CD4-positive, alpha-beta T cell (primary cell): ENCODE results near the gene USB1. TPM values are rescaled to one million over a fixed set of nuclear protein-coding genes. Genes with fewer than 3 reads are reported as not detected.

Experiments
- ATAC-seq: fragments of 200-7000 bp; cut with Tn5 transposase; one replicate; pipeline ENCODE4 v1.10.0; 2022; ENCODE audit warnings: mild to moderate bottlenecking; ENCODE audit not compliant: poor library complexity
- CTCF ChIA-PET: fragments of 350-600 bp; sonication (Branson Sonifier 250); formaldehyde crosslinking; loops from one replicate; lab custom pipeline; 2021; ENCODE audit warnings: antibody characterized with exemption, inconsistent platforms; lab: Charles Lee
- POLR2A ChIA-PET: fragments of 350-600 bp; sonication (Branson Sonifier 250); formaldehyde crosslinking; loops from one replicate; lab custom pipeline; 2021; ENCODE audit warnings: antibody characterized with exemption, inconsistent platforms; lab: Charles Lee
- DNase-seq, 14 experiments: peaks; one replicate each; pipeline ENCODE4 v3.0.0-alpha.2; 2013 to 2020; ENCODE audit warnings: mixed read lengths in 2 of 14
- H3K27ac ChIP-seq, 2 donors: one replicate each; pipeline versions ENCODE4 v1.5.1 to v1.7.0; 2013; ENCODE audit warnings: low read length in 2 of 2, low read depth in 1 of 2, mild to moderate bottlenecking in 1 of 2
- H3K27me3 ChIP-seq, 2 experiments: 1 replicate in 1 of 2; 2 replicates in 1 of 2; pipeline versions ENCODE4 v1.6.1 to v1.7.0; 2013; ENCODE audit warnings: low read length in 2 of 2, control low read depth in 1 of 2, mild to moderate bottlenecking in 1 of 2, moderate library complexity in 1 of 2; ENCODE audit not compliant: insufficient read depth in 2 of 2, control insufficient read depth in 1 of 2
- H3K36me3 ChIP-seq: one replicate; pipeline ENCODE4 v1.6.1; 2013; ENCODE audit warnings: low read length, control low read depth; ENCODE audit not compliant: insufficient read depth
- H3K4me1 ChIP-seq: one replicate; pipeline ENCODE4 v1.6.1; 2013; ENCODE audit warnings: low read length, control low read depth; ENCODE audit not compliant: insufficient read depth
- H3K4me3 ChIP-seq: one replicate; pipeline ENCODE4 v1.5.1; 2013; ENCODE audit warnings: mild to moderate bottlenecking, low read length, moderate library complexity
- H3K9me3 ChIP-seq, 2 experiments: 1 replicate in 1 of 2; 2 replicates in 1 of 2; pipeline versions ENCODE4 v1.6.1 to v1.7.0; 2013; ENCODE audit warnings: low read length in 2 of 2, mild to moderate bottlenecking in 2 of 2, control low read depth in 1 of 2, moderate library complexity in 1 of 2; ENCODE audit not compliant: control insufficient read depth in 1 of 2, insufficient read depth in 1 of 2
- H3K27ac Mint-ChIP-seq: one replicate; pipeline ENCODE4 v1.8.0; 2020; ENCODE audit warnings: mixed read lengths
- H3K27me3 Mint-ChIP-seq: one replicate; pipeline ENCODE4 v1.8.0; 2021; ENCODE audit warnings: mixed read lengths
- H3K36me3 Mint-ChIP-seq: one replicate; pipeline ENCODE4 v1.8.0; 2021; ENCODE audit warnings: low read depth, mixed read lengths
- H3K4me1 Mint-ChIP-seq: one replicate; pipeline ENCODE4 v1.8.0; 2021; ENCODE audit warnings: low read depth, mixed read lengths
- H3K4me3 Mint-ChIP-seq: one replicate; pipeline ENCODE4 v1.8.0; 2020; ENCODE audit warnings: mild to moderate bottlenecking, mixed read lengths
- H3K9me3 Mint-ChIP-seq: one replicate; pipeline ENCODE4 v1.8.0; 2020; ENCODE audit warnings: mixed read lengths
- CTCF ChIP-seq: fragments of 200-600 bp; IDR thresholded peaks from one replicate; pipeline ENCODE4 v1.8.0; 2022; ENCODE audit warnings: antibody characterized with exemption, mild to moderate bottlenecking
- intact Hi-C, 2 experiments: fragments of 100-400 bp; cut with DNase I in 1 of 2; cut with micrococcal nuclease in 1 of 2; formaldehyde crosslinking; loops; one replicate each; pipeline versions ENCODE4 v1.15.1 to v1.9.0; 2023 to 2025; cut with DNase I, micrococcal nuclease
- total RNA-seq, 174 experiments: library from RNA in 2 of 174; stranded (reverse) in 2 of 174; gene quantifications; one replicate each; pipeline ENCODE4 v1.2.3 and lab custom pipeline; 2021 to 2026

USB1 gene
- total RNA-seq, 2 experiments from 2014 or later: 22.4 to 25.7 TPM

GRCh38 chr16:58051821-58052603 is 50.8 kb downstream of the USB1 start:
- H3K36me3 Mint-ChIP-seq: no peaks in the 10 kb centered on the region
- ATAC-seq: no peak
- ChIA-PET POLR2A (no interaction called here), CTCF (no interaction called here)
- Histone ChIP-seq H3K9me3 (peaks cover 0 to 5% of the 10 kb centered on the region in 2 experiments), H3K36me3 (no peaks in the 10 kb centered on the region), H3K4me1 (no peaks in the 10 kb centered on the region), H3K27ac (no peak overlapping the region), H3K27me3 (no peaks in the 10 kb centered on the region), H3K4me3 (no peak overlapping the region)
- no peak for TF ChIP-seq CTCF
- intact Hi-C loops: no loop called here
- no peaks in the 10 kb centered on the region for H3K4me1 Mint-ChIP-seq
- no peaks in the 10 kb centered on the region for H3K27me3 Mint-ChIP-seq
- H3K4me3 Mint-ChIP-seq: no peak overlapping the region
- DNase-seq: no peak
- no peaks in the 10 kb centered on the region for H3K9me3 Mint-ChIP-seq
- no peak overlapping the region for H3K27ac Mint-ChIP-seq

GRCh38 chr16:58053682-58054005 is 52.4 kb downstream of the USB1 start:
- no peak for ATAC-seq
- peaks cover 0 to 5% of the 10 kb centered on the region in 2 experiments for H3K9me3 ChIP-seq
- TF ChIP-seq CTCF: no peak
- H3K9me3 Mint-ChIP-seq: no peaks in the 10 kb centered on the region
- H3K4me3 Mint-ChIP-seq: no peak overlapping the region
- intact Hi-C loops: no loop called here
- no peaks in the 10 kb centered on the region for H3K36me3 ChIP-seq
- no peak overlapping the region for H3K27ac ChIP-seq
- H3K4me1 ChIP-seq: no peaks in the 10 kb centered on the region
- no peaks in the 10 kb centered on the region for H3K4me1 Mint-ChIP-seq
- CTCF ChIA-PET: no interaction called here
- POLR2A ChIA-PET: no interaction called here
- no peaks in the 10 kb centered on the region for H3K36me3 Mint-ChIP-seq
- H3K4me3 ChIP-seq: no peak overlapping the region
- no peaks in the 10 kb centered on the region for H3K27me3 ChIP-seq
- no peaks in the 10 kb centered on the region for H3K27me3 Mint-ChIP-seq
- DNase-seq: no peak
- H3K27ac Mint-ChIP-seq: no peak overlapping the region

GRCh38 chr16:58054289-58054688 is 53.1 kb downstream of the USB1 start:
- TF ChIP-seq CTCF: no peak
- Mint-ChIP-seq H3K27me3 (no peaks in the 10 kb centered on the region), H3K4me3 (no peak overlapping the region)

More at GRCh38 chr16:58054289-58054688, 53.1 kb downstream of the USB1 start:
- no peaks in the 10 kb centered on the region for H3K9me3 Mint-ChIP-seq
- POLR2A ChIA-PET: no interaction called here
- H3K4me1 Mint-ChIP-seq: no peaks in the 10 kb centered on the region
- H3K4me1 ChIP-seq: no peaks in the 10 kb centered on the region
- no peak overlapping the region for H3K4me3 ChIP-seq
- H3K27ac ChIP-seq: no peak overlapping the region
- intact Hi-C loops: no loop called here
- DNase-seq: no peak
- H3K9me3 ChIP-seq: peaks cover 0 to 5% of the 10 kb centered on the region in 2 experiments
- ATAC-seq: no peak
- H3K36me3 Mint-ChIP-seq: no peaks in the 10 kb centered on the region
- CTCF ChIA-PET: no interaction called here
- H3K36me3 ChIP-seq: no peaks in the 10 kb centered on the region
- no peaks in the 10 kb centered on the region for H3K27me3 ChIP-seq
- no peak overlapping the region for H3K27ac Mint-ChIP-seq
